WERI-Rb-1 (cell line): Measurements from ENCODE around the gene ALG9.
"Not testable (repeated sequence)": the region's sequence is repeated elsewhere in the genome, so short reads cannot be mapped to it uniquely, and the experiment has no call there.

Experiments
- DNase-seq: peaks from one replicate; pipeline ENCODE4 v3.0.0-alpha.2; 2020
- H3K27ac ChIP-seq: fragments of 250-450 bp; sonication (Bioruptor Pico); 2 replicates; pipeline ENCODE4 v1.5.1; 2020; ENCODE audit warnings: mild to moderate bottlenecking, moderate library complexity
- H3K27me3 ChIP-seq: fragments of 250-450 bp; sonication (Bioruptor Pico); 2 replicates; pipeline ENCODE4 v1.5.1; 2021; ENCODE audit warnings: mild to moderate bottlenecking, low read depth, moderate library complexity; ENCODE audit not compliant: insufficient read depth, severe bottlenecking
- H3K36me3 ChIP-seq: fragments of 250-450 bp; sonication (Bioruptor Pico); 2 replicates; pipeline ENCODE4 v1.5.1; 2020; ENCODE audit warnings: mild to moderate bottlenecking, moderate library complexity
- H3K4me3 ChIP-seq: 2 replicates; pipeline ENCODE4 v1.5.1; 2011; ENCODE audit warnings: low read depth, mild to moderate bottlenecking, control low read depth, low read length
- H3K9me3 ChIP-seq: fragments of 250-450 bp; sonication (Bioruptor Pico); 2 replicates; pipeline ENCODE4 v1.5.1; 2021; ENCODE audit warnings: mild to moderate bottlenecking, moderate library complexity; ENCODE audit not compliant: severe bottlenecking
- CTCF ChIP-seq: IDR thresholded peaks from 2 replicates; pipeline ENCODE4 v1.5.1; 2011; ENCODE audit warnings: low read depth, mild to moderate bottlenecking, control low read depth, inconsistent platforms, low read length

ALG9 gene

GRCh38 chr11:111788464-111788863, 82.9 kb downstream of the ALG9 start:
- DNase-seq = no peak
- TF ChIP-seq CTCF = no peak
- Histone ChIP-seq H3K36me3 (peaks cover 13% of the 10 kb centered on the region), H3K27me3 (no peaks in the 10 kb centered on the region), H3K9me3 (no peaks in the 10 kb centered on the region), H3K27ac (no peak overlapping the region), H3K4me3 (no peak overlapping the region)

DNA sequence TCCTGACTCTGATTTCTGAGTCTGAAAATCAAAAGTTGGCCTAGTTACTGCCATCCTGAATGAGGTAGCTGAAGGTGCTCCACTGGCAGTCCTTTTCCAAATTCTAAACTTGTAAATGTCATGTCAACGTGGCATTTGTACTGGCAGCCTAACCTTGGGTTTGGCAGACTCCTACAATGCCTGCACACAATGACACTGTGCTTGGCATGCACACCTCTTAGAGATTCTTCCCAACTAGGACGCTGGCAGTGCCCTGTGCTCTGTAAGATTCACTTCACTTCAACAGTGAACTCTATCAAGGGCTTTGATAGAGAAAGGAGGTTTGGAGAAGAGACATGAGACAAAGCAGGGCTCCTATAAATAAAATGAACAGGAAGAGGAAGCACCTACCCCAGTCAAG, 83.3 kb downstream of the ALG9 start:
- Histone ChIP-seq H3K27me3 (no peaks in the 10 kb centered on the region), H3K27ac (no peak overlapping the region), H3K36me3 (peaks cover 13% of the 10 kb centered on the region), H3K4me3 (no peak overlapping the region), H3K9me3 (no peaks in the 10 kb centered on the region)
- no peak for TF ChIP-seq CTCF
- no peak for DNase-seq

DNA sequence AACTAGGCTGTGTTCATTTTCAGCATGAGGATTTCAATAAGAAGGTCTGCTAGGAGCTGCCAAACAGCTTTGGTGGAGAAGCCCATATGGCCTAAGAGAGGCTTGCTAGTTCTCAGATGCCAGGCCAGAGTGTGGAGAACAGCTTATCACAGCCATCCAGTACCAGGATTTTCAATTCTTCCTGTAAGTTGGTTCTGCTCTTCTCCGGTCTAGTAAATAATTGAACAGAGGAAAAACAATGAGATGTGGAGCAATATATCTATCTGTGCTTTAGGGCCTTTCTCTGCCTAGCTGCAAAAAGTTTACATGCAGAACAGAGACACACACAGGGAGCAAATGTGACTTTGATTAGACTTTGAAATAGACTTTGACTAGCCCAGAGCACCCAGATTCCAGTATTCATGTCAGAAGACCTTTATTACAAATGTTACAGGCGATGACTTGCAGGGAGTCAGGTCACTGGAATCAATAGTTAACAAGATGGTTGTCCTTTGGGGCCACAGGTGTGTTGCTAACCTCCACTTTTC, 85.4 kb downstream of the ALG9 start:
- Histone ChIP-seq H3K4me3 (no peak overlapping the region), H3K27ac (peak overlapping the region; percentile 52), H3K36me3 (peaks cover 13% of the 10 kb centered on the region), H3K9me3 (no peaks in the 10 kb centered on the region), H3K27me3 (no peaks in the 10 kb centered on the region)
- TF ChIP-seq CTCF = no peak
- peak; percentile 69 for DNase-seq

- no peaks in the 10 kb centered on the region for H3K27me3 ChIP-seq
- DNase-seq = no peak
- no peak overlapping the region for H3K4me3 ChIP-seq
- H3K27ac ChIP-seq = peak overlapping the region; percentile 52
- TF ChIP-seq CTCF = no peak
- no peaks in the 10 kb centered on the region for H3K9me3 ChIP-seq
- peaks cover 13% of the 10 kb centered on the region for H3K36me3 ChIP-seq
Observed at GRCh38 chr11:111785076-111785475, 86.3 kb downstream of the ALG9 start.

DNA sequence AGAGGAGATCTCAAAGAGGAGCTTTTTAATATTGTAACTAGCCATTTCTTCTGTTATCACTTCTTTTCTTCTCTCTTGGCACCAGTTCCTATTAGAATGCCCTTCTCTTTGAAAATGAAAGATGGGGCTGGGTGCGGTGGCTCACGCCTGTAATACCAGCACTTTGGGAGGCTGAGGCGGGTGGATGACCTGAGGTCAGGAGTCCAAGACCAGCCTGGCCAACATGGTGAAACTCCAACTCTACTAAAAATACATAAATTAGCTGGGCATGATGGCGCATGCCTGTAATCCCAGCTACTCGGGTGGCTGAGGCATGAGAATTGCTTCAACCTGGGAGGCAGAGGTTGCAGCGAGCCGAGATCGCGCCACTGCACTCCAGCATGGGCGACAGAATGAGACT, 87.1 kb downstream of the ALG9 start:
- not testable (repeated sequence) for DNase-seq
- H3K36me3 ChIP-seq = peaks cover 13% of the 10 kb centered on the region

DNA sequence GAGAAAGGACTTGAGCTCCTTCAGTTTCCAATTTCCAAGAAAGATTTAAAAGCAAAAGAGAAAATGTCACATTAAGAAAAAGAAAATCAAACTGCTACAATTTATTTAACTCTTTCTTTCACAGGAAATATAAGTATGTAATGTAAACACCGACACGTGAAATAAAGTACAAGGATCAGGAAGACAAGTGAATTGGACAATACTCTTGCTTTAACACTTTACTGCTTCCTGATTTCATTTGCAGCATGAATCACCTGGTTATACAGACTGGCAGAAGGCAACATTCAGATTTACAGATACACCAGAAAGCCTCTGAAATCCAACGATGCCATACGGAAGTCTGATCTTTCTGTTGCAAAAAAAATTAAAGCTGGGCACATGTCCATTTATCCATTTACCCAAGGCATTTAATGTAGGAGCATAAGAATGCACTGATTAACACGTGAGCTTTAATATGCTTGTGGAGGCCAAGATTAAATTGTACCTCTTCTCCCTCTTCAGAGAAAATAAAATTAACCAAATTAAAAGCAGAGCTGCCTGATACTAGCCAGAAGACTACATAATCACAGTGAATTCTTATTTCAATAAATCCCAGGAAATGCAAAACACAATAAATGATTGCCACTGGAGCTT, 89.2 kb downstream of the ALG9 start:
- H3K9me3 ChIP-seq = no peaks in the 10 kb centered on the region
- H3K36me3 ChIP-seq = peaks cover 13% of the 10 kb centered on the region
- TF ChIP-seq CTCF = no peak
- H3K4me3 ChIP-seq = no peak overlapping the region
- DNase-seq = no peak
- no peak overlapping the region for H3K27ac ChIP-seq
- H3K27me3 ChIP-seq = no peaks in the 10 kb centered on the region

More for the DNA sequence above, 87.1 kb downstream of the ALG9 start:
- not testable (repeated sequence) for H3K27ac ChIP-seq, H3K9me3 ChIP-seq, H3K4me3 ChIP-seq, H3K27me3 ChIP-seq
